IMR-90 (cell line): ENCODE results near the gene DYNLT2B. TPM values are rescaled to one million over a fixed set of nuclear protein-coding genes. Genes with fewer than 3 reads are reported as not detected.

ENCODE experiments used
- ATAC-seq: fragments of 200-7000 bp; cut with Tn5 transposase; 2 replicates; pipeline ENCODE4 v1.9.1; 2020; ENCODE audit warnings: low read depth, mild to moderate bottlenecking, moderate library complexity
- BruUV-seq: library from RNA; stranded (reverse); fragments of 400-500 nt; replicated peaks from 2 replicates; lab custom pipeline; 2021; lab: Mats Ljungman, UMichigan
- CTCF ChIA-PET: fragments of 300-600 bp; formaldehyde crosslinking; extraction: SDS; loops from one replicate; lab custom pipeline; 2021; ENCODE audit warnings: antibody characterized with exemption; lab: Yijun Ruan, JAX
- POLR2A ChIA-PET: fragments of 300-600 bp; sonication (Branson Sonifier 250); formaldehyde crosslinking; loops from one replicate; lab custom pipeline; 2022; ENCODE audit warnings: antibody characterized with exemption; ENCODE audit not compliant: unreplicated experiment; lab: Charles Lee
- DNase-seq: peaks from one replicate; pipeline ENCODE4 v3.0.0; 2013
- H2AFZ ChIP-seq: replicated peaks from 2 replicates; pipeline ENCODE3; 2013; ENCODE audit warnings: low read length, mild to moderate bottlenecking; ENCODE audit not compliant: poor library complexity
- H2AK5ac ChIP-seq: 2 replicates; pipeline ENCODE4 v1.6.1; 2013; ENCODE audit warnings: low read depth, low read length, inconsistent platforms
- H2AK9ac ChIP-seq: replicated peaks from 2 replicates; pipeline ENCODE3; 2013; ENCODE audit warnings: mild to moderate bottlenecking, low read depth, low read length, moderate library complexity; ENCODE audit not compliant: poor library complexity
- H2BK120ac ChIP-seq: 2 replicates; pipeline ENCODE4 v1.6.1; 2013; ENCODE audit warnings: low read depth, low read length, inconsistent platforms
- H2BK15ac ChIP-seq: 3 replicates; pipeline ENCODE4 v1.6.1; 2013; ENCODE audit warnings: low read depth, low read length, inconsistent platforms
- H2BK20ac ChIP-seq: 2 replicates; pipeline ENCODE4 v1.6.1; 2013; ENCODE audit warnings: low read depth, mild to moderate bottlenecking, inconsistent platforms, low read length, moderate library complexity
- H2BK5ac ChIP-seq: 2 replicates; pipeline ENCODE4 v1.6.1; 2013; ENCODE audit warnings: mild to moderate bottlenecking, low read depth, low read length, inconsistent platforms; ENCODE audit not compliant: poor library complexity, severe bottlenecking
- H3K14ac ChIP-seq: replicated peaks from 2 replicates; pipeline ENCODE4 v1.6.1; 2013; ENCODE audit warnings: low read depth, low read length, inconsistent platforms
- H3K18ac ChIP-seq: 2 replicates; pipeline ENCODE4 v1.6.1; 2013; ENCODE audit warnings: low read depth, low read length, control low read depth
- H3K23ac ChIP-seq: 2 replicates; pipeline ENCODE4 v1.6.1; 2013; ENCODE audit warnings: low read depth, low read length, inconsistent platforms
- H3K27ac ChIP-seq: 2 replicates; pipeline ENCODE4 v1.5.1; 2013; ENCODE audit warnings: mild to moderate bottlenecking, control low read depth, low read length; ENCODE audit not compliant: insufficient read depth
- H3K27me3 ChIP-seq: 2 replicates; pipeline ENCODE4 v1.6.1; 2013; ENCODE audit warnings: low read length; ENCODE audit not compliant: control insufficient read depth, insufficient read depth
- H3K36me3 ChIP-seq: 2 replicates; pipeline ENCODE4 v1.6.1; 2013; ENCODE audit warnings: low read length, mixed read lengths; ENCODE audit not compliant: control insufficient read depth, insufficient read depth
- H3K4ac ChIP-seq: 2 replicates; pipeline ENCODE4 v1.6.1; 2013; ENCODE audit warnings: low read depth, low read length, inconsistent platforms
- H3K4me1 ChIP-seq: 2 replicates; pipeline ENCODE4 v1.6.1; 2013; ENCODE audit warnings: low read length, mixed read lengths; ENCODE audit not compliant: control insufficient read depth, insufficient read depth
- H3K4me2 ChIP-seq: 2 replicates; pipeline ENCODE4 v1.6.1; 2013; ENCODE audit warnings: low read depth, mild to moderate bottlenecking, control low read depth, low read length, moderate library complexity
- H3K4me3 ChIP-seq: 2 replicates; pipeline ENCODE4 v1.5.1; 2013; ENCODE audit warnings: low read depth, mild to moderate bottlenecking, control low read depth, low read length, moderate library complexity; ENCODE audit not compliant: insufficient read depth
- H3K56ac ChIP-seq: 2 replicates; pipeline ENCODE4 v1.6.1; 2013; ENCODE audit warnings: low read length, inconsistent platforms; ENCODE audit not compliant: insufficient read depth; ENCODE audit errors: extremely low read depth
- H3K79me1 ChIP-seq, 2 experiments: 2 replicates each; pipeline ENCODE4 v1.6.1; 2013; ENCODE audit warnings: low read length in 2 of 2, inconsistent platforms in 1 of 2, low read depth in 1 of 2
- H3K9ac ChIP-seq: 2 replicates; pipeline ENCODE4 v1.6.1; 2013; ENCODE audit warnings: low read depth, low read length, control low read depth
- H3K9me1 ChIP-seq: 2 replicates; pipeline ENCODE4 v1.6.1; 2013; ENCODE audit warnings: low read length, inconsistent platforms; ENCODE audit not compliant: insufficient read depth
- H3K9me3 ChIP-seq: 2 replicates; pipeline ENCODE4 v1.6.1; 2013; ENCODE audit warnings: low read length; ENCODE audit not compliant: control insufficient read depth, insufficient read depth
- H4K20me1 ChIP-seq: 2 replicates; pipeline ENCODE4 v1.6.1; 2013; ENCODE audit warnings: low read length, inconsistent platforms; ENCODE audit not compliant: insufficient read depth
- H4K5ac ChIP-seq: 2 replicates; pipeline ENCODE4 v1.6.1; 2013; ENCODE audit warnings: mild to moderate bottlenecking, low read depth, low read length, control low read depth
- H4K8ac ChIP-seq, 2 experiments: 2 replicates each; pipeline ENCODE4 v1.6.1; 2013; ENCODE audit warnings: low read depth in 2 of 2, low read length in 2 of 2, control low read depth in 1 of 2, inconsistent platforms in 1 of 2
- H4K91ac ChIP-seq: 2 replicates; pipeline ENCODE4 v1.6.1; 2013; ENCODE audit warnings: low read depth, low read length, inconsistent platforms; ENCODE audit not compliant: insufficient read depth
- BHLHE40 ChIP-seq: fragments of 150-350 bp; IDR thresholded peaks from 2 replicates; pipeline ENCODE4 v1.6.1; 2016; ENCODE audit warnings: mild to moderate bottlenecking, low read depth, low read length
- CEBPB ChIP-seq: IDR thresholded peaks from 2 replicates; pipeline ENCODE4 v1.6.1; 2012; ENCODE audit warnings: low read depth, low read length, improper control_type of control experiment
- CTCF ChIP-seq: conservative IDR thresholded peaks from 2 replicates; pipeline ENCODE4 v1.5.1; 2012; ENCODE audit warnings: mild to moderate bottlenecking, low read depth, low read length, improper control_type of control experiment
- ELK1 ChIP-seq: fragments of 150-350 bp; IDR thresholded peaks from 2 replicates; pipeline ENCODE4 v1.6.1; 2016; ENCODE audit warnings: low read depth, mild to moderate bottlenecking, low read length, moderate library complexity, borderline replicate concordance
- MAFK ChIP-seq: IDR thresholded peaks from 2 replicates; pipeline ENCODE4 v1.6.1; 2012; ENCODE audit warnings: low read depth, low read length, improper control_type of control experiment
- MXI1 ChIP-seq: IDR thresholded peaks from 2 replicates; pipeline ENCODE4 v1.6.1; 2012; ENCODE audit warnings: low read depth, mild to moderate bottlenecking, low read length, moderate library complexity, borderline replicate concordance
- NFE2L2 ChIP-seq: fragments of 150-350 bp; IDR thresholded peaks from 2 replicates; pipeline ENCODE4 v1.6.1; 2016; ENCODE audit warnings: low read depth, mild to moderate bottlenecking, low read length
- RAD21 ChIP-seq: IDR thresholded peaks from 2 replicates; pipeline ENCODE4 v1.6.1; 2012; ENCODE audit warnings: low read length, improper control_type of control experiment
- RCOR1 ChIP-seq: IDR thresholded peaks from 2 replicates; pipeline ENCODE4 v1.6.1; 2012; ENCODE audit warnings: mild to moderate bottlenecking, low read length, improper control_type of control experiment; ENCODE audit not compliant: insufficient replicate concordance
- RFX5 ChIP-seq: IDR thresholded peaks from 2 replicates; pipeline ENCODE4 v1.8.0; 2012; ENCODE audit warnings: low read depth, mild to moderate bottlenecking, low read length, moderate library complexity
- SMC3 ChIP-seq: fragments of 150-350 bp; IDR thresholded peaks from 2 replicates; pipeline ENCODE4 v1.6.1; 2016; ENCODE audit warnings: low read depth, mild to moderate bottlenecking, antibody characterized with exemption, low read length, moderate library complexity
- USF2 ChIP-seq: fragments of 150-350 bp; IDR thresholded peaks from 2 replicates; pipeline ENCODE4 v1.6.1; 2017; ENCODE audit warnings: mild to moderate bottlenecking, antibody characterized with exemption, low read length, low read depth
- WGBS, 2 experiments: methylation state at CpG; one replicate each; pipeline versions ENCODE4 v1.1.5 to v1.1.7; 2013; ENCODE audit warnings: missing lambda C conversion rate in 2 of 2; ENCODE audit not compliant: insufficient read length in 1 of 2; ENCODE audit errors: extremely low coverage in 2 of 2; 5-methylcytosine and 5-hydroxymethylcytosine counted together
- dilution Hi-C: fragments of 300-500 bp; cut with HindIII; formaldehyde crosslinking; loops from one replicate; pipeline ENCODE4 v1.14.3; 2018; ENCODE audit warnings: low sequenced_read_pairs; ENCODE audit not compliant: unreplicated experiment
- in situ Hi-C: fragments of 300-500 bp; cut with MboI; formaldehyde crosslinking; loops from 3 replicates; pipeline ENCODE4 v1.14.3; 2019; ENCODE audit warnings: low sequenced_read_pairs, inconsistent platforms, mixed read lengths
- intact Hi-C: fragments of 100-400 bp; cut with micrococcal nuclease; formaldehyde crosslinking; loops from 2 replicates; pipeline ENCODE4 v1.10.0; 2022
- polyA plus RNA-seq, 3 experiments: library from polyadenylated mRNA; depleted of rRNA; stranded (reverse); fragments of >200 nt; gene quantifications; 2 replicates each; pipeline ENCODE4 v1.2.3, GENCODE V29; 2012; ENCODE audit warnings: low replicate concordance in 1 of 3
- total RNA-seq: library from RNA; depleted of rRNA; stranded (reverse); fragments of >200 nt; gene quantifications from 2 replicates; pipeline ENCODE4 v1.2.3, GENCODE V29; 2012

DYNLT2B gene
- total and polyA plus RNA-seq, 2 of the 4 experiments (the other 2 are of a cell fraction): 2.2 to 6.0 TPM

GRCh38 chr3:196270499-196270898 lies 47.5 kb downstream of the DYNLT2B start:
- 100% methylated on average over 2 of the region's 5 CpGs; no CpG with 5 or more reads in 1 of the 2 experiments for WGBS, 2 experiments
- intact Hi-C loops (no loop called here), in situ Hi-C loops (no loop called here), dilution Hi-C loops (no loop called here)
- Histone ChIP-seq H4K91ac (no peak overlapping the region), H3K4me2 (no peak overlapping the region), H3K9ac (no peak overlapping the region), H2AFZ (no peak overlapping the region), H3K79me1 (peaks cover 45 to 63% of the 10 kb centered on the region in 2 experiments), H2BK20ac (no peak overlapping the region), H4K20me1 (peaks cover 31% of the 10 kb centered on the region), H4K8ac (no peak overlapping the region), H3K4me3 (no peak overlapping the region), H2BK120ac (no peak overlapping the region), H2AK9ac (no peak overlapping the region), H3K23ac (no peak overlapping the region), H2AK5ac (no peak overlapping the region), H3K9me3 (no peaks in the 10 kb centered on the region), H3K14ac (no peak overlapping the region), H2BK5ac (no peak overlapping the region), H3K4me1 (peaks cover 4% of the 10 kb centered on the region), H3K27me3 (no peaks in the 10 kb centered on the region), H3K9me1 (peaks cover 16% of the 10 kb centered on the region), H3K27ac (no peak overlapping the region), H3K56ac (no peak overlapping the region), H3K36me3 (peaks cover 25% of the 10 kb centered on the region), H3K18ac (no peak overlapping the region), H4K5ac (no peak overlapping the region), H2BK15ac (no peak overlapping the region), H3K4ac (no peak overlapping the region)
- no peak for ATAC-seq
- ChIA-PET POLR2A (interaction anchor here (0.5 kb wide), 1 partner anchor 201 kb away, joined by 5 read pairs; no protein-coding TSS in a partner anchor), CTCF (no interaction called here)
- no peak for DNase-seq
- BruUV-seq: no TSS peak
- TF ChIP-seq SMC3 (no peak), ELK1 (no peak), CEBPB (no peak), RFX5 (no peak), MAFK (no peak), USF2 (no peak), RCOR1 (no peak), BHLHE40 (no peak), RAD21 (no peak), NFE2L2 (no peak), CTCF (no peak), MXI1 (no peak)
